Right cardiac atrium (tissue), 5 donors: Measurements from ENCODE around the gene PON3. TPM values are rescaled to one million over a fixed set of nuclear protein-coding genes. Genes with fewer than 3 reads are reported as not detected.
A peak's percentile ranks its signal among the peaks of the same experiment; 100 is the strongest.

Experiments
- ATAC-seq, 2 donors: fragments of 200-7000 bp; cut with Tn5 transposase; one replicate each; pipeline versions ENCODE4 v1.8.0 to v1.9.1; 2020; ENCODE audit warnings: moderate library complexity in 2 of 2, mild to moderate bottlenecking in 1 of 2
- DNase-seq, 3 donors: peaks; one replicate each; pipeline ENCODE4 v3.0.0-alpha.2; 2020
- H3K27ac ChIP-seq: one replicate; pipeline ENCODE4 v1.5.1; 2013; ENCODE audit warnings: mild to moderate bottlenecking, low read length, control low read depth, moderate library complexity
- H3K27me3 ChIP-seq: one replicate; pipeline ENCODE4 v1.6.1; 2013; ENCODE audit not compliant: control insufficient read depth, insufficient read depth
- H3K4me1 ChIP-seq: one replicate; pipeline ENCODE4 v1.6.1; 2013; ENCODE audit warnings: low read length; ENCODE audit not compliant: control insufficient read depth, insufficient read depth
- H3K4me3 ChIP-seq: one replicate; pipeline ENCODE4 v1.5.1; 2013; ENCODE audit warnings: low read length, control low read depth
- H3K9me3 ChIP-seq: one replicate; pipeline ENCODE4 v1.6.1; 2013; ENCODE audit warnings: low read length; ENCODE audit not compliant: control insufficient read depth
- WGBS: extraction: QIAGEN DNeasy Blood & Tissue Kit; methylation state at CpG from one replicate; pipeline ENCODE4 v1.1.7; 2013; 5-methylcytosine and 5-hydroxymethylcytosine counted together
- intact Hi-C, 4 donors: fragments of 100-400 bp; cut with DNase I; formaldehyde crosslinking; loops; one replicate each; pipeline versions ENCODE4 v1.11.0 to v1.14.0; 2022 to 2023
- polyA plus RNA-seq: library from polyadenylated mRNA; stranded (reverse); fragments of 200-250 nt; gene quantifications from one replicate; pipeline ENCODE4 v1.2.3, GENCODE V29; 2013
- total RNA-seq, 4 donors: library from RNA; stranded (reverse); fragmentation: NEBNext Ultra II Directional; extraction: Animal tissue kit (Norgen Biotek cat#: 25700); gene quantifications; one replicate each; pipeline ENCODE4 v1.2.1, GENCODE V29; 2021
- donor health status: healthy with polysubstance abuse.
- donor health status: DM: no; HTN: yes; CAD: no.
- donor health status: DM: no; HTN: no; CAD: no.
- donor health status: DM: no; HTN: yes; CAD: no; lungs with severe emphysema.
- donor health status: DM: yes; HTN: yes; CAD: no.

Gene PON3
- total and polyA plus RNA-seq, 5 donors: 1.0 to 1.9 (median 1.6) TPM

DNA sequence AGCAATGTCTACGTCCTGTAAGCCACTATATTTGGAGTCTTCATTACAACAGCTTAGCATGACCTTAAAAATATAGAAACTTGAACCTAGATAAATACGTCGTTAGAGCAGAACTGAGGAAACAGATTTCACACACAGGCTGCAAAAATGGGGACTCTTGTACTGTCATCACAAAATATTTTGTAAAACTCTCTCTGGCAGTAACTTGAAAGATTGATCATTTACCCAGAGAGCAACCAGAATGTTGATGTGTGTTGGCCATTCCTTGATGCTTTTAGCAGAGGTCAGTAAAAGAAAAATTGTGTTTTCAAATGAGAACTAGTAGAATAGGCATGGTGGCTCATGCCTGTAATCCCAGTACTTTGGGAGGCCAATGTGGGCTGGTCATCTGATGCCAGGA, 57.3 kb downstream of the PON3 start:
- H3K4me3 ChIP-seq: no peak overlapping the region
- ATAC-seq (no peak), DNase-seq (no peak)
- WGBS: 67% methylated on average over 3 of the region's 3 CpGs
- no peak overlapping the region for H3K27ac ChIP-seq
- no peaks in the 10 kb centered on the region for H3K4me1 ChIP-seq
- no peaks in the 10 kb centered on the region for H3K27me3 ChIP-seq
- no peaks in the 10 kb centered on the region for H3K9me3 ChIP-seq
- intact Hi-C loops: no loop called here

DNA sequence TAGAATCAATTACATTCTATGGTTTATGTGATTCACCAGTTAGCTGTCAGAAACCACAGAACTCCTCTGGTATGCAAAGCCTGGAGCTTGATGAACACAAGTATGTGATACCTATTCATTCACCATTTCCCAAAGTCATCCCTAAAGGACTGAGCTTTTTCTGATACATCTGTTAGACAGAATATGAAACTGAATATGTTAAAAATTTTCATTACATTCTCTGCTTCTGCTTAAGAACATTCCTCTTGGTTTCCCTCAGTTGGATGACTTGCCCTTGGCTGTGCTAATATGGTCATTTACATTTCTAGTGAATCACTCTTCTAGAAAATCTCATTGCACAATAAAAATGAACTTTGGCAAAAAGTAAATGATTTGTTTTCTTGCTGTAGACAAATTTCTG, 61.1 kb downstream of the PON3 start:
- Histone ChIP-seq H3K27ac (no peak overlapping the region), H3K4me1 (no peaks in the 10 kb centered on the region), H3K27me3 (no peaks in the 10 kb centered on the region), H3K4me3 (no peak overlapping the region), H3K9me3 (no peaks in the 10 kb centered on the region)
- no peak for DNase-seq
- intact Hi-C loops: no loop called here
- no peak for ATAC-seq

DNA sequence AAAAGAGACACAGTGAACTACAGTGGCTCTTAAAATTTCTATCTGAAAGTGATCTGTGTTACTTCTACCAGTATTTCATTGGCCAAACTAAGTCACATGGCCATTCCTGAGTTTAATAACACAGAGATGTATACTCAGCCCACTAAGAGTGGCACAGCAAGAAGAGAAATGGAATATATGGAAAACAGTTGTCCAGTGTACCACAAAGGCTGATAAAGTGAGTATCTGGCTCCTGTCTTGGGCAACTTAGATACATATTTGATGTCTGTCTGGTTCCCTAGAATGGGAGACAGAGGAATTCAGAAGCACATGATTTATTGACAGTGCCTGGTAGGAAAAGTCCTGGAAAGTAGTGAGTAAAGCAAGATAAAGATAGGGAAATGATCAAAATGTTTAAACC, 61.7 kb downstream of the PON3 start:
- Histone ChIP-seq H3K4me3 (no peak overlapping the region), H3K9me3 (no peaks in the 10 kb centered on the region), H3K27ac (no peak overlapping the region), H3K27me3 (no peaks in the 10 kb centered on the region), H3K4me1 (no peaks in the 10 kb centered on the region)
- DNase-seq (no peak), ATAC-seq (no peak)
- intact Hi-C loops: no loop called here

DNA sequence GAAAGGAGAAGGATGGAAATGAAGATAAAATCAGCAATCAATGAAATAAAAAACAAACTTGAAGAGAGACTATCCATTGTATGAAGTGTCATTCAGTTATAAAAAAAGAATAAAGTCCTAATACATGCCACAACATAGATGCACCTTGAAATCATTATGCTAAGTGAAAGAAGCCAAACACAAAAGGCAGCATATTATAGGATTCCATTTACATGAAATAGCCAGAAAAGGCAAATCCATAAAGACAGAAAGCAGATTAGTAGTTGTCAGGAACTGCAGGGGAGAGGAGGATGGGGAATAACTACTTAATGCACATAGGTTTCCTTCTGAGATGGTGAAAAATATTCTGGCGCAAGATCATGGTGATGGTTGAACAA, 65.2 kb downstream of the PON3 start:
- intact Hi-C loops: no loop called here
- no peak for ATAC-seq
- Histone ChIP-seq H3K4me1 (no peaks in the 10 kb centered on the region), H3K27ac (no peak overlapping the region), H3K4me3 (peak overlapping the region; percentile 37), H3K27me3 (no peaks in the 10 kb centered on the region), H3K9me3 (no peaks in the 10 kb centered on the region)
- 98% methylated on average over 1 of the region's 1 CpG for WGBS
- no peak for DNase-seq

DNA sequence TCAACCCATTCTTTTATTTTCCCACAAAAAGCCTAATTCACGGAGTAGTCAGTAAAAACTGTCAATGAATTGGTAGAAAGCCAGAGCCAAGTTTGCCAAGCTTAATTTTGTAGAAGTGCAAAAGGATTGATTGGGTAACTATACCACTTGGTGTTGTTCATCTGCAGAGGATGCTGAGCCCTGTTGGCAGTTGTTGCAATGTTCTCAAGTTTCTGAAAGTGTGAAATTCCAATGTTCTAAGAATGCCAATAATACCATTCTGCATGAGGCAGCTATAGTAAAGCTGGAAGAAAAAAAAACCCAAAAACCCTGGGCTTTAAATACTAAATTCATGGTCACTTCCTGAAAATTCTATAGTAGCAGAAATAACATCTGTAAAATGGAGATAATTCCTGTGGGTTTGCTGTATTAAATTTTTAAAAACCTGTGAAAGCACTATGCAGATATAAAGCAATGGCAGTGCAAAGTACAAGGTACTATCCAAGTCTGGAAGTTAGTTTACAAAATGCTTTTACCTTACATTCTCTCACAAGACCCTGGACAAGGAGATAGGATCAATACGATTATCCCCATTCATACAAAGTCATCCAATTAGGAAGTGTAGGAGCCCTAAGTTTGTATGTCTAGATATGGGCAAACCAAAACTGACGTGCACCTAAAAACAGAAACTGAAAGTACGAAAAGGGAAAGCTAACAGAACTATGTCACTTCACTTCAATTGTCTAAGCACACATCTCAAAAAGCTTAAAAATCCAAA, 65.8 kb downstream of the PON3 start:
- DNase-seq: no peak
- peak overlapping the region; percentile 37 for H3K4me3 ChIP-seq
- no peaks in the 10 kb centered on the region for H3K9me3 ChIP-seq
- no peaks in the 10 kb centered on the region for H3K4me1 ChIP-seq
- intact Hi-C loops: no loop called here
- 37% methylated on average over 4 of the region's 4 CpGs for WGBS
- H3K27ac ChIP-seq: no peak overlapping the region
- no peaks in the 10 kb centered on the region for H3K27me3 ChIP-seq
- peak in 1 of 2 donors; percentile 29 for ATAC-seq

DNA sequence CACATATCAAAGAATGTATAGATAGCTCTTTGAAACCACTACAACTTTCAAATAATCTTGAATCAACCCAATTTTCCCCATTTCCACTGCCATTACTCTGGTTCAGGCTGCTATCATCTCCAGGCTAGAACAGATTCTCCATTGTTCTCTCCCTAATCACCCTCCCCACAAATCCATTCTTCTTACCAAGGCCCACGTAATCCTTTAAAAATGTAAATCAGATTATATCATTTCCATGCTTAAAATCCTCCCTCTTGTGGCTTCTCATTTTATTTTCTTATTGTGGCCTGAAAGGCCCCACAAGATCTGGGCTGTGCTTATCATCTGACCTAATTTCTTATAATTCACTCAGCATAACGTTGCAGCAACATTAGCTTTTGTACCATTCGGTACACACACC, 68.8 kb downstream of the PON3 start:
- H3K9me3 ChIP-seq: no peaks in the 10 kb centered on the region
- H3K27me3 ChIP-seq: no peaks in the 10 kb centered on the region
- ATAC-seq (no peak), DNase-seq (no peak)
- 50% methylated on average over 3 of the region's 3 CpGs for WGBS
- no peak overlapping the region for H3K4me3 ChIP-seq
- H3K27ac ChIP-seq: no peak overlapping the region
- intact Hi-C loops: no loop called here
- no peaks in the 10 kb centered on the region for H3K4me1 ChIP-seq

DNA sequence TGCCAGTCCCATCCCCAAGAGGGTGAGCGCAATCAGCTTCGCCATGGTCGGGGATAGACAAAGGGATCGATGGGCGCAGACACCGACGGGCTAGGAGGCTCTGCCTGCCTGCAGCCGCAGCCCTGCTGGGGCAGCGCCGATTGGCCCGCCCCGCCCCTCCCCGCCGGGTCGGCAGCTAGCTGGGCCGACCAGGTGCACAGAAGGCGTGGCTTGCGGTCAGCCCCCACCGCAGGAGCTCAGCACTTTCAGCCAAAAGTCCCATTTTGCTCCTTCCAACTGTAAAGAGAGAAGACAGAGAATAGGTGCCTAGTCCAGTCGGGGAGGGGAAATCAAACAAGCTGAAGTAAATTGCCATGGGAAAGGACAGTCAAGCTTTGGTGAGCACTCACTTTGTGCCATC, 71.7 kb downstream of the PON3 start, which contains the start of gene PON1:
Gene PON1 (minus strand): TSS at position 102 of the 400 bp plus-strand sequence. CDS start 57 bp downstream, at position 45.
- DNase-seq (no peak), ATAC-seq (no peak)
- Histone ChIP-seq H3K9me3 (no peaks in the 10 kb centered on the region), H3K27me3 (no peaks in the 10 kb centered on the region), H3K4me1 (no peaks in the 10 kb centered on the region), H3K4me3 (no peak within 1 kb of the TSS), H3K27ac (no peak within 1 kb of the TSS)
- intact Hi-C loops: no loop called here
- WGBS: 20% methylated on average over 20 of the region's 20 CpGs

DNA sequence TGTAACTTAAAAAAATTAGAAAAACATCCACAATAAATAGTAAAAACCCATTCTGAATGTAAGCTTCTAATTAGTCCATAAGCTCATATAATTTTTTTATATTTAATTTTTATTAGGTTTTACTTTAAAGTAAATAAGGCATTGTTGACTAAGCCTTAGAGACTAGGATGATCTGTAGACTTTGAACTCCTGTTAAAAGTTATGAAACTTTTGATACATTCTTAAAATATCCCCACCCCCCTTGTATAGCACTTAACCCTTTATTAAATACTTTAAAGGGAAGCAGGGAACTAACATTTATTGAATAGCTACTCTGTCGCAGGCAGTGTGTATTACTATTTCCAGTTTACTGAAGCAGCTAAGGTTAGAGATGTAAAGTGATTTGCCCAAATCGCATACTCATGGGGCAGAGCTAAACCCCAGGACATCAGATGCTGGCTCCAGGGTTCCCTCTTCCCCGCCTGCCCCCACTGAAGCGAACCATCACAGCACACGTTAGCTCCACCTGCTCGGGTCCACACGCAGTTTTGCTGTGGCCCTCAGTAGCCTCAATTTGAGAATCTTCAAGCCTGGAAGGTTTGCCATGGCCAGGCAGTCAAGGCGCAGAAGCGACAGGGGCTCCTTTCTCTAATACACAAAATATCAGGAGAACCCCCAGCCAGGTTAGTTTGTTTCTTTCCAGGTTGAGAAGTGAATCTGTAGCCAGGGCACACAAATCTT, 72.6 kb downstream of the PON3 start:
- WGBS: 82% methylated on average over 9 of the region's 9 CpGs
- intact Hi-C loops: no loop called here

DNA sequence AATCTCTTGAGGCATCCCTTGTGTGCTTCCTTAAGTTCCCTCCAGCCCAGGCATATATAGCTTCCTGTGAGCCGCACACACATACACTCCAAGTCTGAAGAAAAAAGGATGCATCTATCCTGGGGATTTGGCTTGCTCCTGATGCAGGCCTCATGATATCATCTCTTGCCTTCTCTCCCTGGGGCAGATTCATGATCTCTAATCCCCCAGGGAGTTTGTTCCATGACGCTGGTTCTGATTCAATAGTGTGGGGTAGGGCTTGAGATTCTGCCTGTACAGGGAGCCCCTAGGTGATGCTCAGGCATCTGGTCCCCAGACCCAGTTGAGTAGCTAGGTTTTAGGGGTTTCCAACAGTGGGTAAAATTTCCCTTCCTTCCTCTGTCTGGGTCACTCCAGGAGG, 73.3 kb downstream of the PON3 start:
- intact Hi-C loops: no loop called here
- Histone ChIP-seq H3K27me3 (no peaks in the 10 kb centered on the region), H3K4me1 (no peaks in the 10 kb centered on the region), H3K9me3 (no peaks in the 10 kb centered on the region), H3K4me3 (no peak overlapping the region), H3K27ac (no peak overlapping the region)
- ATAC-seq: no peak
- WGBS: 61% methylated on average over 2 of the region's 2 CpGs
- no peak for DNase-seq

More for the DNA sequence above, 72.6 kb downstream of the PON3 start:
- Histone ChIP-seq H3K27ac (no peak overlapping the region), H3K4me3 (no peak overlapping the region), H3K27me3 (no peaks in the 10 kb centered on the region), H3K9me3 (no peaks in the 10 kb centered on the region), H3K4me1 (no peaks in the 10 kb centered on the region)
- ATAC-seq (no peak), DNase-seq (no peak)

DNA sequence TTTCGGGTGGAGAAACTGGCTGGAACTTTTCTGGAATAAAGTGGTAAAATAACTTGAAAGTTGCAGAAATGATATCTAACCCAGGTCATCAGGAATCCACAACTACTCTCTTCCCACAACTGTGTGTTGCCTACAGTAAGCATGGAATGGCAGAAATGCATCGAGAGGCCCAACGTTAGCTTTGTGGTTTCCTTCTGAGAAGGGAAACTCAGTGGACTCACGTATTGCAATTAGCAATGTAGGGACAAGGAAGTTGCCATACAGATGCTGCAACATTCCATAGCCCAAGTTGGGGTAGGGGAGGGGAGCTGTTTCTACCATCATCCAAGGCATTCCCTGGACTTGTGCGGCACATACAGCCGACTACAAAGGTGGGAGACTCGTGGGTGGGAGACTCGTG, 73.8 kb downstream of the PON3 start:
- H3K27me3 ChIP-seq: no peaks in the 10 kb centered on the region
- 88% methylated on average over 8 of the region's 8 CpGs for WGBS
- intact Hi-C loops: no loop called here
- H3K4me3 ChIP-seq: no peak overlapping the region
- ATAC-seq (no peak), DNase-seq (no peak)
- H3K4me1 ChIP-seq: no peaks in the 10 kb centered on the region
- H3K27ac ChIP-seq: no peak overlapping the region
- H3K9me3 ChIP-seq: no peaks in the 10 kb centered on the region

DNA sequence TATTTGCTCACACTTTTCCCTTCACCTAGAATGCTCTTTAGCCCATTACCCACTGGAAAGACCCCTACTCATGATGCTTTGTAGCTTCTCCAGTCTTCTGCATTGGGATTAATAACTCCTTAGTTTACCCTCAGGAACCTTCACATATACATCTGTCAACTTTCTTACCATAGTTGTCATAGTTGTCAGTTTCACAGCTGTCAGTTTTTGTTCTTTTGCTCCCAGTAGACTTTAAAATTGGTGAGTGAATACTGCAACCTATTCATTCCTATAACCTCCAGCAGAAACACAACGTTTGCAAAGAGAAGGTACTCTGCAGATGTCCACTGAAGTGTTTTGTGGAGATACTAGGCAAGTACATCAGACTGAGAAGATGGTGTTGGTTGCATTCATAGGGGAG, 74.5 kb downstream of the PON3 start:
- intact Hi-C loops: no loop called here
- Histone ChIP-seq H3K27ac (no peak overlapping the region), H3K27me3 (no peaks in the 10 kb centered on the region), H3K9me3 (no peaks in the 10 kb centered on the region), H3K4me3 (no peak overlapping the region), H3K4me1 (no peaks in the 10 kb centered on the region)
- 71% methylated on average over 1 of the region's 1 CpG for WGBS
- no peak for ATAC-seq
- DNase-seq: no peak
